ENCODE measurements around the gene MAD1L1.

- TF ChIP-seq CTCF (conservative IDR thresholded peaks at IDR 0.05) (no peak), EZH2 (IDR thresholded peaks at IDR 0.05; ENCODE audit: low read depth) (no peak)
Observed at GRCh38 chr7:2220954-2221353, 11.8 kb downstream of the MAD1L1 start.

All from PC-9 (cell line).